ENCODE measurements around the gene MYO1C.

Gene MYO1C

DNA sequence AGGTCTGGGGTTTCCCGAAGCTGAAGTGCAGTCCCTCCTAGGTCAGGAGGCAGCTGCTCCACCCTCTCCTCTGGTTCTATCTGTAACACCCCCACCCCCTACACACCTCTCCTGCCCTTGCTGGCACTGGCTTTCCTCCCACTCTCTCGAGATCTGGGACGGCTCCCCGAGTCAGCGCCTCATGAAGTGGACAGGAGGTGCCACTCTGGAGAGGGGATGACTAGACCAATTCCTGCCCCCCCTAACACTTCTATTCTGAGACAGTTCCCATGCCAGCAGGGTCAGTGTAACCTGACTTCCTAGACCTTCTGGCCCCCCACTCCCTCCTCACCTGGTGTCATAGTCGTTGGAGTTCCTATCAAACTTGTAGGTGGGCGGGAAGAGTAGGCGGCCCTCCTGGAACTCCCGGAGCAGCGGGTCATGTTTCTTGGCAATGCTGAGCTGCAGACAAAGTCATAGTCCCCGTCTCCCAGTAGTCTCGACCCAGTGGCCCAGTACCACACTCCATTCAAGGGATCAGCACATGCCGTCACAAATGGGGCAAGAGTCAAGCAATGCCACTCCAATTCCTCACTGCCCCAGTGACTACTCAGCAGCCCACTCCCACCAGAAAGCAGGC is 14.3 kb upstream of the MYO1C start:
- no peak for DNase-seq

DNA sequence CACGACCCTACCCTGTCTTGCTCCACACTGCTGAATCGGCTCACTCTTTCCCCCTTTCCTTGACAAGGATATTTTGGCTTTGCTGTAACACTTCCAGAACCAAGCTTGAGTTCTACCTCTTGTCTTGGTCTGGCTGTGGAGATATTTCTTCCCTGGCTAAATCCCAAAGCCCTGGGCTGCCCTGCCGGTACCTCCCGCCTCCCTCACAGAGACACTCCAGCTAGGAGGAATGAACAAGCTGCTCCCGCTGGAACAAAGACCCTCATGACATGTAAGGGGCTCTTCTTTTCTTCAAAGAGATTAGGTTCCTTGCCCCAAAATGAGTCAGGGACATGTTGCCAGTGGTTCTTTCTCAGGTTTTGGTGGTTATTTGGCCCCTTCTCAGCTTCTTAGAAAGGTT is 13.1 kb upstream of the MYO1C start:
- no peak for DNase-seq

DNA sequence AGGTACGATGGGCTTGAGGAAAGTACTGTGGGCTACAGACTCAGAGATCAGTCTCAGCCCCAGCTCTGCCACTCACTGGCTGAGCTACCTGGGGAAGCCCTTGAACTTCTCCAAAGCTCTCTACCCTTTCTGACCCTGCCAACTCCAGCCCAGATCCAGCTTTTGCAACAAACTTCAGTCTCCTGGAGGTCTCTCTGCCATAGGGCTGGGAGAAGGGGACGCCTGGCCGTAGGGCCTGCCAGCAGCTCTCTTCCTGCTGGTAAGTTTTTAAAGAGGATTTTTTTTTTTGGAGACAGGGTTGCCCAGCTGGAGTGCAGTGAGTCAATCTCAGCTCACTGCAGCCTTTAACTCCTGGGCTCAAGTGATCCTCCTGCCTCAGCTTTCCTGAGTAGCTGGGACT is 12.4 kb upstream of the MYO1C start:
- no peak for DNase-seq

- DNase-seq = no peak
Observed at GRCh38 chr17:1503699-1504098, 11.2 kb upstream of the MYO1C start.

DNA sequence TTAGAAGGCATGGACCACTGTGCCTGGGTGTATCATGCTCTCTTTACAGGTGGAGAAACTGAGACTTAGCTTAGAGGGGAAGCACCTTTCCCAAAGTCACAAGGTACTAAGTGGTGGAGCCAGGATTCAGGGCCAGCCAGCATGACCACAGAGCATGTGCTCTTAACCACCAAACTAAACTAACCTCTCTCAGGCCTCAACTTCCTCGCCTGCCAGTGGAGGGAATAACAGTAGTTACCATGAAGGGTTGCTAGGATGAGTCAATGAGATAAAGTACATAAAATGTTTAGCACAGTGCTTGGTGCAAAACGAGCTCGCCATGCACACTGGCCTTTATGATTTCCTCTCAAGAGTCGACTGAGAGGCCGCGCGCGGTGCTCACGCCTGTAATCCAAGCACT is 6.4 kb upstream of the MYO1C start:
- DNase-seq = no peak

DNA sequence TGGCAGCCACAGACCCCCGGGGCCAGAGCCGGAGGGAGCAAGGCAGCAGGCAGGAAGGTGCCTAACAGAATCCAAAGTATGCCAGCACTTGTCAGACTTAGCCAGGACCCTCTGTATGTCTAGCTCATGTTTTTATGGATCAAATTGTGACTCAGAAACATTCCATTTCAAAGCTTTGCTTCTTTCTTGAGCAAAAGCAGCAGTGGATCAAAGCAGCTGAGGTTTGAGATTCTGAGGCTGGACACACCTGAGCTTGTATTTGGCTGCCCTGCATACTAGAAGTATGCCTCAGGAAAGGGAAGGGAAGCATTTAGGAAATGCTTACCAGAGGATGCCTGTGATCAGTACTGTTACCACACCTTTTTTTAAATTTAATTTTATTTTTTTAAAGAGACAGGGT is 5.7 kb upstream of the MYO1C start:
- DNase-seq = no peak

- DNase-seq = no peak
Observed at GRCh38 chr17:1497831-1498230, 5.3 kb upstream of the MYO1C start.

GRCh38 chr17:1496869-1497268 is 4.4 kb upstream of the MYO1C start:
- no peak for DNase-seq

DNA sequence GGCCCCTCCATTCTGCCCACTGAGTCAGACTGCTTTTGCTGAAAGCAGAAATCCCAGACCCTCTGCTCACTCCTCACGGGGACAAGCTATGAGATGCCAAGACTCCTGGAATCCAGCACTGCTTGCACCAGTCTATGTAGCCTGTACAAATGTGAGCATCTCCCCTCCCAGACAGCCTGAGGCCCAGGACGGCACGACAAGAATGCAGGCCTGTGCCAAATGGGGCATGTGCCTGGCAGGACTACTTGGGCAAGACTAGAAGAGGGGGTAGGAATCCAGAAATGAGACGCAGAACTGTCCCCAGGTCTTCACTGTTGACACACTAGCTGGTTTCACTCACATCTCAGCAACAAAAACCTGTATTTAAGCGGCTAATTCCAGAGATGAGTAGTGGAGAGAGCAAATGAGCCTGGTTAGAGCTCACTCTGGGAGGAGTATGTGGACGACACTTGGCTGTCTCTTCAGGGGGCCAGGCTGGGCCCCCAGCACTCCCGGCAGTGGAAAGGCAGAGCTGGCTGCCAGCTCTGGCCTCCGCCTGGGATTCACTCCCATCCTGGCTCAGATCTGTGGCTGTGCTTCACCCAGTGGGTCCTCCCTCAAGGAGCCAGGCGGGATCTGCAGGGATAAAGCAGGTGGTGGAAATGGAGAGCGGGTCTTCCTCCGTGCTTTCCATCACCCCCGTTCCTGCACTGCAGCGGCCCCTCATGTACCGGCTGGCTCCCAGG is 2.9 kb upstream of the MYO1C start:
- DNase-seq = no peak

DNA sequence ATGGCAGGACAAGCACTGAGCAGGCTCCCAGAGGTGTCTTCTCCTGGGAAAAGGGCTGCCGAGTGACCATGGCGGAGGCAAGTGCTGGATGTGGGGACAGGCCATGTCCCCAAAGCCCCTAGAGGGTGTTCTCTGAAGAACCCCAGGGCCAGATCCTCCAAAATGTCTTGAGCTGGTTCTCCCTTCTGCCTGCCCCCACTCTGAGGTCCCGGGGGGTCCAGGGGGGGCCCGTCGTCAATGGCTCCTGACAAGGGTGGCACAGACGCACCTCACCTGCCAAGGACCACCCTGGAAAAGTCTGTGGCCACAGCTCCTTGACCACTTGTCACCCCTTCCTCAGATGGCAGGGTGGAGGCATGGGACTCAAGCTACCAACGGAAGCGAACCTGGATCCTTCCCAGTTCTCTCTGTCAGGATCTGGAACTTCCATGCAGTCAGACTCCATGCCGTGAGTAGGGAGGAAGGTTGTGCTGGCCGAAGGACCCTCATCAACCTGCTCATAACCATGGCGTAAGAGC is 2.3 kb upstream of the MYO1C start:
- DNase-seq = no peak

- no peak for DNase-seq
Observed at GRCh38 chr17:1494203-1494602, 1.7 kb upstream of the MYO1C start.

GRCh38 chr17:1493291-1493980 is 950 bp upstream of the MYO1C start:
- DNase-seq = no peak

DNA sequence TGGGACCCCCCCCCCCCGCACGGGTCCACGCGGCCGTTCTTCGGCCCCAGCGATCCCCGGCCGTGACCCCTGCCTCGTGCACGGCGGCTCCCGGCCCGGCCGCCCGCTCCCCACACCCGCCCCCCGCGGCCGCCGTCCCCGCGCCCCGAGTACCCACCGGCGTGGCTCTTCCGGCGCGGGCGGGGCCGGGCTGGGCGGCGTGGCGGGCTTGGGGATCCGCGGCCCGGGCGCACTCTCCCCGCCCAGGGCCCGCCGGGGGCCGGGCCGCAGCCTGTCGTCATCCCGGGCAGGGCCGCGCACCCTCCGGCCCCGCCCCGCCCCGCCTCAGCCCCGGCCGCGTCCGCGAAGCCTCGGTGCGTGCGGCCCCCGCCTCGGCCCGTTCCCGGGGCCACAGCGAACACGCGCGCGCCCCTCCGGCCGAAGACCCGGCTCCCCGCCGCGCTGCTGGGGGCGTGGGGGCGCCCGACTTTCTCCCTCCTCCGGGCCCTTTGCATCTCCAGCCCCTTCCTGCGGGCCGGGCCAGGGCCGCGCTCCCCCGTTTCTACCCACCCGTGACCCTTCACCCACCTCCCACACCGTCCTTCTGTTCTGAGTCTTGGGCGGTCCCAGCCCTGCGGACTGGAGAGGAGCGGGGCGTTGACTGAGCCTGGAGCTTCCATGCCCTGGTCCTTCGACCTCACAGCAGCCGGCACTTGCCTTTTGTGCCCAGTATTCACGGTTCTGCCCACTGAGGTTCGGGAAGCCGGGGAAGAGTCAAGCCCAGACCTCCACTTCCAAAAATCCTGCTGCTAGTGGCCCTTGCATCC is 840 bp downstream of the MYO1C start:
- DNase-seq = peak; percentile 54

DNA sequence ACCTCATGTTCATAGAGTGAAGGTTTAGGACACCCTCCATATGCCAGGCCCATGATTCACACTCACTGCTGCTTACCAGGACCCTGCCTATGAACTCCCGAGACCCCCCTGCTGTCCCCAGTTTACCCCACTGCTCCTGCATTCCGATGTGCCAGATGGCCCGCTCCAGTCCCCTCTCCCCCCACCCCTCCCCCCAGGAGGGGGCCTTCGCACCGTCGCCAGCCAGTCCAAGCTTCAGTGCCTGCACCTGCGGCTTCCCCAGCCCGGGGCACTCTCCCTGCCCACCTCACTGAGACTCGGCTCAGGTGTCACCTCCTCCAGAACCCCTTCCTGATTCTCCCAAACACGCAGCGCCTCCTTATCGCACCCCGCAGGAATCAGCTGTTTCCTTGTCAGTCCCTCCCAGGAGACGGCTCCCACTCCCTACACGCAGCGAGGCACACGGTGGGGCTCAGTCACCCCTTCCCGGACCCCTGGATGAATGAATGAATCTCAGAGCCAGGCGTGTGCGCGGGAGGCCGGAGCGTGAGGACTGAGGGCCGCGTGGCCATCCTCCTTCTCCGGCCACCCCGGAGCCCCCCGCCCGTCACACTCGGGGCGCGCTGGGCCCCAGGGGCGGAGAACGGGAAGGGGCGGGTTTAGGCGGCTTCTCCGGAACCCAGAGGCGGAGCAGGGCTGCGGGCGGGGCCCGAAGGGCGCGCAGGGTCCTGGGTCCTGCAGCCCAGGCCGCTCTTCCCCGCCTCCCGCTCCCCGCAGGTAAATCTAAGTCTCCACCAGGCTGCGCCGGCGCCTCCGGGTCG is 1.6 kb downstream of the MYO1C start:
- DNase-seq = peak; percentile 44

DNA sequence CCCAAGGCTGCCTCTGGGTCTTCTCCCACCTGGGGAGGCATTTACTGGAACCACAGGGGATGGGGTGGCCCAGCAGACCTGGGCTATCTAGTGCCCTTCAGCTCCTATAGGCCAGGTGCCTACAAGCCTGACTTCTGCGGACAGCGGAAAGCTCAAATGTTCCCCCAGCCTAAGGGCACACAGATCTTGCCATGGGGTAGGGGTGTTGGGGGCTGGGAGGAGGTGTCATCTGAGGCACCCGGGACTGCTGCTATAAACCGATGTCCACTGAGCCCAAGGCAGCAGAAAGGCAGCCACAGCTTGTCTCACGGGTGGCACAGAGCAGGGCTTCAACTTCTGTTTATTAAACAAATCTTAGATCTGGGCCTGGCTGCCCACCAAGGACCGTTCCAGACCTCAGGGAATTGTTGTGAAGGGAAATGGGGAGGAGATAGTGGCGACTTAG is 3.6 kb downstream of the MYO1C start:
- DNase-seq = no peak

GRCh38 chr17:1487939-1488825 is 4.3 kb downstream of the MYO1C start:
- DNase-seq = peak; percentile 91

GRCh38 chr17:1486802-1487695 is 5.4 kb downstream of the MYO1C start:
- peak; percentile 53 for DNase-seq

DNA sequence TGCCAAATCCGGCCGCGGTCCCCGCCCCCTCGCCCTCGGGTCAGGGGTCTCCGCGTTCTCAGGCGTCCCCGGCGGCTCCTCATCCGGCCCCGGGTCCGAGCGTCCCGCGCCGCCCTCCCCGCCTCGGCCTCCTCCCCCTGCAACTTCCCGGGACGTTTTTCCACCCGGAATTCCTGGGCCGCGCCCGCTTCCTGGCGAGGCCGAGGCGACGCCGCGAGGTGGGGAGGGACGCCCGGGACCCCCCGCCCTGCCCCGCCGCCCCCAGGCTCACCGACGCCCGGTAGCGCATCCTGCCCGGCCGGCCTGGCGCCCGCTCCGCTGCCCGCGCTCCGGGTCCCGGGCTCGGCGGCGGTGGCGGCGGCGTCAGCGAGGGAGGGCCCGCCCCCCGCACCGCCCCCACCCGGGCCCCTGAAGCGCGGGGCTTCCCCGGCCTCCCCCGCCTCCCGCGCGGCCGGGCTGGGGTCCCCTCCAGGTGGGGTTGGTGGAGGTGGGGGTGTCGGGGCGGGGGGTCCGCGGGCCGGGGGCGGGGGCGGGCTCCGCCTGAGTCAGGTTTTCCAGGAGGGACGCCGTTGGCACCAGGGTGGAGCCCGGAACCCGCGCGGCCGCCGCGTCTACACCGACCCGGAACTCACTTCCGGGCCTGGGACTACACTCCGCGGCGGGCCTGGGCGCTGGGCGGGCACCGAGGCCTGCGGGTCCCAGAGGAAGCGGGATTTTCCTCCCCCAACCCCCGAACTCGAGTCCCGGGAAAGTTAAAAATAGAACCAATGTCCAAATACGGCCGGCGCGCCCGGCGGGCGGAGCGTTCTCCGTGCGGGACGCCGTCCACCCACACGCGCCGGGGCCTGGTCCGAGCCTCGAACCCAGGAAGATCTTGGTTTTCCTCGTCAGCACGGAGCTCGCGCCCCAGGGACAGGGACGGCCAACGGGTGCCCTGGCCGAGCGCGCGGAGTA is 6.8 kb downstream of the MYO1C start:
- DNase-seq = peak; percentile 62

Data from fibroblast of skin of abdomen (primary cell).